Activated CD8-positive, alpha-beta memory T cell treated with anti-CD3 and anti-CD28 coated beads for 4 hours (primary cell): ENCODE results near the gene GFRA1.

Experiments
- DNase-seq, 2 donors: peaks; one replicate each; pipeline ENCODE4 v3.0.0-alpha.2; 2020; ENCODE audit warnings: low read depth in 2 of 2

The GFRA1 gene

DNA sequence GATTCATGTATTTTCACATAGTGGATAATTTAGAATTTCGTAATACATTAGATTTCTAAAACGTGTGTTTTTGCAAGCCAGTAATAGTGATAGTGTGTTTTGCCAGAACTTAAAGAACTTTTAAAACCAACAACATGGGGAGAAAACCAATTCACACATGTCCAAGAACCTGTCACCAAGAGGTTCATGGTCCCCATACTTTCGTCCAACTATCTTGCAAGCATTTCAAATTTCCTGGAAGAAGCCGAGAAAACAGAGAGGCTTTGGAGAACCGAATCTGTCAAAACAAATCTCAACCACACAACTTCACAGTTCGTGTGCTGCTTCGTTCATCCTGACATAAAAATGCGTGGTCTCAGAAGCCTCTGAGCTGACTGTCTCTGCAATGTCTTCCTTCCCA lies 31.9 kb downstream of the GFRA1 start:
- DNase-seq = no peak

DNA sequence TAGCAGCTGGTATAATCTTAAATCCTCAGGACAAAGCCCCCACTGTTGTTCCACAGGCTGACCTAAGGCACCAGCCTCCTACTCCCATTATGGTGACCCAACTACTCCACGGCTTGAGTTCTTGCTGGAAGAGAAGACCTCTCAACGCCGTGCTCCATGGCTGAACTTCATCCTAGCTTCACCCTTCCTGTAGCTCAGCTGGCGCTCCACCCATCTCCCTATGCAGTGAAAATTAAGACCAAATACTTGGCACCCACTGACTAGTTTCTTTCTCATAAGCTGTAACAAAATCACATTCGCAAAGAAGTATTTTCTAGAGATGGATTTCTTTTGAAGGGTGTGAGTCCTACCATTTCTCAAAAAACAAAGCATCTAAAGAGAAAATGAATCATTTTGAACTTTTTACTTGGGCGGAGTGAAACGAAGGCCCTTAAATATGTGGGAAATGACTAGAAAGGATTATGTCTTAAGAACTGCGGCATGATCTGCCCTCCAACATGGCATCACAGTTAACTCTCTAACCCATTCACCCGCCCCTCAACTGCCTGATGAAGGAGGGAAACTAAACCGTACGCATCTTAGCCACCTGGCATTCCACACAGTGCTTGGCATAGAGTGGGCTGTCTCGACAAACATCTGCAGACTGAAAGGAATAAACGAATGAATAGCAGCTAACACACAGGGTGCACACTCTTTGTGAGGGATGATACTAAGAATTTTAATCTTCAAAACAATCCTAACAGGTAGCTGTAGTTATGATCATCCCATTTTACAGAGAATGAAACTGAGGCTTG lies 32.7 kb downstream of the GFRA1 start:
- no peak for DNase-seq

DNA sequence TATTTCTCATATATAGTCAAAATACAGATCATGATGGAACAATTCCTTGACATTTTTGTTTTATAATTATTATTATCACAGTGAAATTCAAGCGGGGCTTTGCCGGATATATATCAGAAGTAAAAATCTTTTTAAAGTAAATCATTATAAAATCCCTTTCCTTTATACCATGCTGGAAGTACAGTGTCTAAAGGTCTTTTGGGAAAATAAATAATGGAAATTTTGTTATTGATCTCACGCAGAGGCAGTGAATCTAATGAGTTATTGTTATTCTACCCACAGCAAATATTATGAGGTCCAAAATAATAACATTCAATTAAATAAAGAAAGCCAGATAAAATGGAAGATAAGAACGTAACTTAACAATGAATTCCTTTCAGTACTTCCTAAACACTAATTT lies 33.8 kb downstream of the GFRA1 start:
- DNase-seq = no peak

DNA sequence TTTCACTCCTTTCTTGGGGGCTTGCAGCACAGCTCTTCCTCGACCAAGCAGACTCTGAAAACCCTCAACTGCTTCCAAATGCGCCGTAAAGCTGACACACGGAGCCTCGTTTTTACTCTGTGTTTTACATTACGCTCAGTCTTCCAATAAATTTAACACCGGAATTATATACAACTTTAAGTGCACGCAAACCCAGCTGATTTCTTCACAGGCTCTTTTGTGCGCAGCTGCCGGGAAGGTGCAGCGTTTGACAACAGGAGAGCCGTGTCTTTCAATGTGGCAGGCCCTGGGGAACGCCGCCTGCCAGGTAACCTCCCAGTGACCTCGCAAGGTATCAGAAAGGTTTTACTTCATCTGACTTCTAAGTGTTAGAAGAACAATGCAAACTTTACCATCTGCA lies 35.0 kb downstream of the GFRA1 start:
- DNase-seq = no peak

DNA sequence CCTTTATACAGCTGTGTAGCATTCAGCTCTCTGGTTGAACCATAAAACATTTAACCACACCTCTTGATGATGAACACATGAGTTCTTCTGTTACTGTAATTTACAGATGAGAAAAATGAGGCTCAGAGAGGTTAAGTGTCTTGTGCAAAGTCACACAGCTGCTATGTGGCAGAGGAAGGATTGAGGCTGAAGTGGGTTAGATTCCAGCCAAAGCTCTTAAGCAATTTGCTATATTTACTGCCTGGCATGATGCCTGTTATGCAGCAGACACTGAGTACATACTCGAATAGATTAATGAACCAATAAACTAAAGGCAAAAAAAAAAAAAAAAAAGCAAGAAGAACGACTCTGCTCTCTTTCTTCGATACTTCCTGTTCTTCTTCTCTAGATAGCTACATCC lies 35.7 kb downstream of the GFRA1 start:
- no peak for DNase-seq

DNA sequence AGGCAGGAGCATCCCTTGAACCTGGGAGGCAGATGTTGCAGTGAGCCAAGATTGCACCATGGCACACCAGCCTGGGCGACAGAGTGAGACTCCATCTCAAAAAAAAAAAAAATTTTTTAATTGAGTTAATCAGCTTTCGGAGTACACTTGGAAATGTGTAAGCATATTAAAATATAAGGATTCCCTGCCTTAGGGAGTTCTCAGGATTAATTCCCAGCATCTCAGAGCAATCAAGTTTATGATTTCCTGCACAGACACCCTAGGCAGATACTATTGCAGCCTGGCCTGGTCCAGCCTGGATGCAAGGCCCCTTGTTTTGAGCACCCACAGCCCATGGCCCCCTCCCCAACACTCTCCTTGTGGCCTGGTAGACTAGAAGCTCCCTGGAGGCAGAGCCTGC lies 39.8 kb downstream of the GFRA1 start:
- no peak for DNase-seq

DNA sequence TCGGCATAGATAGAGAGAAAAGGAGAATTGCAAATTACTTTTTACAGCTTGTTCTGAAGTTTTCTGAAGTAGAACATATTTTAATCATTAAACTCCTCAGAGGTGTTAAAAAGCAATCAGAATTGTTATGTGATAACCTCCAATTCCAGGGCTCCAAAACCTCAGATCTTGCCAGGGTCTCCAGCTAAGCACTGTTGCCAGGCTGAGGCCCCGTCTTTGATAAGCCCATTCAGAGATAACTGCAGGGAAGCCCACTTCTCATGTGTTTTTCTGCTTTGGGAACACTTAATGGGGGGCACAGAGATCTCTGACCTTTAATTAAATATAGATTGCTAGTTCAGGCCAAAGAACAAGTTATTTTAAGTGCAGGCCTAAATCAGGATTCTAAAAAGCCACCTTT lies 40.4 kb downstream of the GFRA1 start:
- DNase-seq = no peak

DNA sequence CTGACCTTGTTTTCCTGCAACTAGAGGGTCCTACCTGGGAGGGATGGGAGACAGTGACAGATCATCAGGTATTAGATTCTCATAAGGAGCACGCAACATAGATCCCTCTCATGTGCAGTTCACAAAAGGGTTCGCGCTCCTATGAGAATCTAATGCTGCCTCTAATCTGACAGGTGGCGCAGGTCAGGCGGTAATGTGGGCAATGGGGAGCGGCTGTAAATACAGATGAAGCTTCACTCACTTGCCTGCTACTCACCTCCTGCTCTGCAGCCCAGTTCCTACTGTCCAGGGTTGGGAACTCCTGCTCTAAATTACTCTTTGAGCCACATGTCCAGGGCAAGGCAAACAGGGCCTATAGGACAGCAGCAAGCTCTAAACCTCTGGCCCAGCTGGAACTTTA lies 46.2 kb downstream of the GFRA1 start:
- DNase-seq = no peak

DNA sequence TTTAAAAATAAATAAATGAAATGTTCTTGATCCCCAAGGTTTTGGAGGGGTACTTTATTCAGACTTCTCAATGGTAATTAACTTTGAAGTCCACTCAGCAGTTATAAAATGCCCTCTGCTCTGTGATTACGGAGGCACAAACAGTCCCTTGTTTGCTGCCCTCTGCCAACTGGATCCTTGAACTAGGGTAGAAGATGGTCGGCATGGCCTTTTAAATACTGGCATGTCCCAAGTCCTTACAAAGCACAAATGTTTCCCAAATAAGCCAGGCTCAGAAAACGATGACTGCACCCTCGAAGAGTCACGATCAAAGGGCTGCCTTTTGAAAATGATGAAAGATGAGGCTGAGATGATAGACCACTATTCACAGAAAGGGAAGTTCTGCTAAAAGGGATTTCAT lies 47.0 kb downstream of the GFRA1 start:
- DNase-seq = no peak

DNA sequence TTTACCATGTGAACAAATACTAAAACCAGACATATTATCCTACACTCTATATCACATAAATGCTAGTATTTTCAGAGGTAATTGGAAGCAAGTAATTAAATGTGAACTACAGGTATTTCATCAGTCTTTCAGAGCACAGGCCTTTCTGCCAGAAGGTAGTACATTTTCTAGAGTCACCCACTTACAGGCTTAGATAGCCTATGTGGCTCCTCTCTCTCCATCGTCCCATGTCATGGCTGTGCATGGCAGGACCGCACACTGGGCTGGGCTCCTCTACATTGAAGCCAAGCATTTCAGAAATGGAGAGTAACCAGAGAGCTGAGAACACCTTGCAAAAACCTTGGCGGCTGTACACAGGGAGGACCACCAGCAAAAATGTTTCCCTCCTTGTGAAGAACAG lies 49.7 kb downstream of the GFRA1 start:
- no peak for DNase-seq

DNA sequence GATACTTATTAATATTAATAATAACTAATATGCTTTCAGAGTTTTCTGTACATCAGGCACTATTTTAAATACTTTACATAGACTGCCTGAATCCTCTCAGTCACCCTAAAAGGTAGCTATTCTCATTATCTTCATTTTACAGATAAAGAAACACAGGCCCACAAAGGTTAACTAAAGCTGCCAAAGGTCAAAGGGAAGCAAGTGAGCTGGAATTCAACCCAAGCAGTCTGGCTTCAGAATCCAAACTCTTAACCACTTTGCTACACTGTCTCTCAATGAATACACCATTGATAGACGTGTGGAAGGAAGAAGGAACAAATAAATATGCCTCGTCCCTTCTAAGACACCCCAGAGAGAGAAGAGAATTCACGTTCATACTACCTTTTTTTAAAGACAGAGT lies 52.0 kb downstream of the GFRA1 start:
- no peak for DNase-seq

DNA sequence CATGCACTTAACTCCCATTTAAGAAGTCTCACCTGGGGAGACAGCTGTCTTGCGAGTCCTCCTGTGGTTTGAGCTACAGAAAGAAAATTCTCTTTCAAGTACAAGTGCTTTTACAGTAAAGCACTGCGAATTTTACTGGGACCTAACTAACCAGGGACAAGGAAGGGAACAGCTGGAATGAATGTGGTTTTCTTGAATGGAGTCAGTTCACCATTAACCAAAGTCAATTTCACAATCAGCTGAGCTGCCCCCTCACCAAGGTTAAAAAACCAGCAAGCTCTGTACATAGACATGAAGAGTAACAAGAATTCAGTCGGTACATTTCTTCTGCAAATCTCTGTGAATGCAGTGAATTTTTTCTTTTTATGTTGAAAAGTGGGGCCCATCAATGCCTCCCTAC lies 56.3 kb downstream of the GFRA1 start:
- DNase-seq = no peak

DNA sequence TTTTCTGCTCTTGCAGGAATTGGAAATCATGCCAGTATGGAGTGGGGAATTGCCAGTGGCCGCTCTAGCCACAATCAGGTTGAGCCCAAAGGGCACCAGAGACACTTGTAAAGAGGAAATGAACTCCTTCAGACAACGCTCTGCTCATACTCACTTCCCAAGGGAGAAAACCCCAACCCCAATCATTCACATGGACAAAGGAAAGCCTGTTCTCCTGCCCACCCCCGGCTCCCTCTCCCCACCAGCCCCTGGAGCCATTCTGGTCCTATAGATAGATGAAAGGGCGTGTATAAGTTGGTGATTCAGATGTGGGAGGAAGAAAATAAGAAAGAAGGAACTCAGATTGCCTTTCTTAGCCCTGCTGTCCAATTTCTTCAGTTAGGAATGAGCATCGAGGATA lies 57.4 kb downstream of the GFRA1 start:
- no peak for DNase-seq

DNA sequence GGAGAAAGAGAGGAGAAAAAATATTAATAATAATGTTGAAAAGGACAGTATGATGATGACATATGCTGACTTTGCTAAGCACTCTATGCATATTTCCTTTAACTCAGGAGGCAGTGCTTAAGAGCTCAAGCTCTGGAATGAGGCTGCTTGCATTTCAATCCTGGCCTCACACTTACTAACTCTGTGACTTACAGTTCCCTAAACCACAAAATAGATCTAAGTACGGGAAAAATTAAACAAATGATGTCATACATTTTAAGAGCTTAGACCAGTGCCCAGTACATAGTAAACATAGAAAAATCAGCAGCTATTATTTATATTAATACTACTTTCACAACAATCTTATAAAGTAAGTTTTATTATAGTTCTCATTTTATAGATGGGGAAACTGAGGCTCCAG lies 61.3 kb downstream of the GFRA1 start:
- no peak for DNase-seq

DNA sequence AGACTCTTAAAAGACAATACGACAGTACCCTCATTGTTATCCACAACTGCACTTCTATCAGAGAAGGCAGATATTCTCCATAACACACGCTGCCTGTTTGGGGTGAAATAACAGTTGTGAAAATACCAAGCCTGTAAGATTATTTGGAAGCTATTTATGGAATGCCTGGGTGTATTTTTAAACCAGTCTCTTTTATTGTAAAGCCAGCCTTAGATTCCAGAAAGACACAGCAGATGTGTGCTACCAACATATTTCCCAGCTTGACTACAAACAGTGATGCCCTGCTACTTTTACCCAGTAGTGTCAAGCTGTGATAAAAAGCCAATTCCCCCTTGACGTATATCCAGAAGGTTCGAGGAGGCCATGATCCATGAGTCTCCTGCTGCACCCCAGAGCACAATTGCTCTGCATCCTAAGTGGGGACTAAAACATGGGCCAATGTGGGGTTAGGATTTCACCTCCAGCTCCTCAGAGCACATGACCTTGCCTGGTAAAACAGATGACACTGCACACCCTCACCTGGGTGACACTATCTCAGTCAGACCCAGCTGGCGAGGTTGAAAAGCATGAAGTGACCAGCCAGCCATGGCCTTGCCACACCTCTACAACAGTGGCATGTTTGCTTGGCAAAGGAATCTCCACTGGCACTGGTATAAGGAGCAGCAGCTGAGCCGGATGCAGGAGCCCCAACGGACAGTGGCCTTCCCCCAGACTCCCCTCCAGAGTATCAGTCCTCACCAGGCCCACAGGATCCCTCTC lies 62.2 kb downstream of the GFRA1 start:
- DNase-seq = no peak

DNA sequence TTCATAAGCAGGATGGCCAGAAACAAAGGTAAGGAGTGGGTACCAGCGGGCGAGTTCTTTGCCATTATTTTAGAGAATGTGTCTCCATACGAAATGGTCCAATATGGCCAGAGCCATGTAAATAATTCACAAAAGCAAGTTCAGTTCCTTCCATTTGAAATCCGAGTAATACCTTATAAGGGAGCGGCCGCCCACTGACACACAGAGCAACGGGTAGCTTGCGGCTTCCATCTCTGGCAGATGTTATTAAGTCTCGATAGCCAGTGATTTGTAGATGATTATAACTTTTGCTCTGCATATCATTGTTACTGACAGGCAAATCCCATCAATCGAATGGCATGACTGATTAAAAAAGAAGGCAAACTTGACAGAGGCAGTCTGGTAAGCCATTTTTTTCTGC lies 63.2 kb downstream of the GFRA1 start:
- no peak for DNase-seq

DNA sequence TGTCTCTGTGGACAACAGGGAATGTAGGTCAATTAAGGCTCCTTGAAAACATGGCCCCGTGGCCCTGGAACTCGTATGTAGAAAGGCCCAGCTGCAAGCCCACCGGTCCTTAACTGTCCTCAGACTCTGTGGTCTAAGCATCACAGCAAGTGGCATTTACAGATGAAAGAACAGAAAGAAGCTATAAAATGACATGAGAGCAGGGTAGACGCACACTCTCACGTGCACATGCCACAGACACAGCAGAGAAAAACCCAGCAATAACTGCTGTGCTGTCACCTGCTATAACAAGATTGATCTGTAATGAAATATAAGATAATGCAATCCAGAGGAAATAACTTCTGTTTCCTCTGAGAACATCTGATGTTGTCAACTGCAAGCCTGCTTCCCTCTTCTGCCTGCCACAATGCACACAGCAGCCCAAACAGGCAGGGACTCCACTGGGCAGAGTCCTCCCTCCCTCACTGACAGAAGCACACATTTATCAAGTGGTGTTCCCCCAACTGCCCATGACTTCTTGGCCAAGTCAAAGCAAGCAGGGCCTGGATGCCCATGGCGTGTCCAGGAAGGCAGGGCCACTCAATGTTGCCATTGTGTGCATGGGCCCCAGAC lies 63.9 kb downstream of the GFRA1 start:
- DNase-seq = no peak

DNA sequence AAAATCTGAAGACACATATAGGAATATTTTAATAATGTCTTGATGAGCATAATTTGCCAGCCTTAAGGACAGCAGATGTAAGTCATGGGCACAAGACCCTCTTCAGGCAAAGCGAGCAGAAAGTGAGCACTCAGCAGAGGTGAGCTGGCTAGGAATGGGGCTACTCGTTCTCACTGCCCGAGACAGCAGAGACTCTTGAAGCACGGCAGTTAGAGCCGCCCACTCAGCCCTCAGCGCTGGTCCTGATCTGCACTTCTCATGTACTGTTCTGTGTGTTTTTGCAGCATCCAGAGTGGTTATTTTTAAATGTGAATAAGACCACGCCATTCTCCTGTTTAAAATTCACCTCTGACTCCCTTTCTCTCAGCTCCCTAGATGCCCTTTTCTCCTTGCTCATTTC lies 65.3 kb downstream of the GFRA1 start:
- DNase-seq = no peak

DNA sequence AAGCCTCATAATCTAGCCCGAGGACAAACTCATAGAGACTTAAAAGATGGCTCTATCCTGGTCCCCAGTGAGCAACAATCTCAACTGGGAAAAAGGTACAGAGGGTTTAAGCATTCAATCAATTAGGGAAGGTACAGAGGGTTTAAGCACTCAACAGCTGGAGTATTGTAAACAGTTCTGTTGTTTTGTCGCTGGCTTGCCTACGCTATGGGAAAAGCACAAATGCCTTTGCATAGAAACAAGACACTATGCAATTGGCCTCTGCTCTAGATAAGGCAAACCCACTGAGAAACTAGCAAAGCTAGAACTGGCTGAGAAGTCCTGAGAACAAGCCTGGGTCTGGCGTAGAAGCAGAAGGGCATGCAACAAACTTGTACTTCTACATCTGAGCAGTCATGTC lies 69.3 kb downstream of the GFRA1 start:
- no peak for DNase-seq

DNA sequence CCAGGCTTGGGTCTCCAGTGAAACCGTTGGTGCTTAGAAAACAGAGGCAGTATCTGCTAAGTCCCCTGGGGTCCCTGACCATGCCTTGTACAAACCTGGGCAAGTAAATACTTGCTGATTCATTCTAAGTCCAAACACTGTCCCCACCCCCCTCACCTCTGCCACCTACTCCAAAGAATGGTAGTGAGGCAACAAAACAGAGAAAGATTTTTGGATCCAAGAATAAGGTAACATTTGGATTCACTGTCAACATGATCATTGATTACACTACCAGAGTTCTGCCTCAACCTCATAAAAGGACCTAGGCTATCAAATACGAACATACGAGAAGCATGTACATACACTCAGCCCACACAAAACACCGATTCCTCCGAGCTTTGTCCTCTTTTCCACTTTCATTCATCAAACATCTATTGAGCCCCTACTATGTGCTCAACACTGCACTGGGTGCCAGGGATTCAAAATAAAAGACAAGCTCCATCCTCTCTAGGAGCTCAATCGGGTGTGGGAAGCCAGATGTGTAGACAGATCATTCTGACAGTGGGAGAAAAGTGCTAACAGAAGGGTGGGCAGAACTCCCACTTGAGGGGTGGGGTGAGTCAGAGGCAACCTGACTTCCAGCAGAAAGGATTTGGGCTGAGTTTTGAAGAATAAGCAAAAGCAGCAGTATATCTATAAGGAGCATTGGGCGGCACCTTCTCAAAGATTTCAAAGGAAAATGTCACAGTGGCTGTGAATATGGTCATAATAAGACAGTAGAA lies 71.2 kb downstream of the GFRA1 start:
- DNase-seq = no peak

DNA sequence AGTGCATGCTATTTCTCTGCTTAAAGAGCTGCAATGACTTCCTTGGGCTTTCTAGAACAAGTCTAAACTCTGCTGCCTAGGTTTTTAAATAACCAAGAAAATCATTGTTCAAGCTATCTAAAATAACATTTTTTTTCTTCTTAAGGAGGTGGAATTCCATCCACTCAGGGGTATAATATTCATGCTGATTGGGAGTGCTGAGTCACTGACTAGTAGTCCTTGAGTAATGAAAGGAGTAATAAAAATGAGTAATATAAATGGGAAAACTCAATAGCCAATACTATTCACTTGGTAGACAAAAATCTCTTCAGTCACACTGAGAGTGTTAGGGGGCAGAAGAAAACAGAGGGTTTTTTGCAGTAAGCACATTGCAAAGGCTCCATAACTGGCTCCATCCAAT lies 72.0 kb downstream of the GFRA1 start:
- DNase-seq = no peak

DNA sequence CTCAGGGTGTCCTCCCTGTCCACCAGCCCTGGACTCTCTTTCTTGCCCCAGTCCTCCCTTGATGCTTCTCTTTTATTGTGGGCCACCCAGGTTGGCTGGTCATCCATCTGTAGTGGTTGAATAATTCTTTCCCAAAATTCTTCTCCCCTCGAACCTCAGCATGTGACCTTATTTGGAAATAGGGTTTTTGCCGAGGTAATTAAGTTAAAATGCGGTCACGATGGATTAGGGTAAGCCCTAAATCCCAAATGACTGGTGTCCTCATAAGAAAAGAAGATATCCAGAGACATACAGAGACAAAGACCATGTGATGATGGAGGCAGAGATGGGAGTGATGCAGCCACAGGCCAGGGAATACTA lies 74.3 kb downstream of the GFRA1 start:
- DNase-seq = no peak
